Measurements from ENCODE around the gene RFESD. TPM values are rescaled to one million over a fixed set of nuclear protein-coding genes. Genes with fewer than 3 reads are reported as not detected.

RFESD gene
- total RNA-seq: 10 to 100 TPM in 1 of 2 donors, 1 to 10 TPM in 1; 1.1 to 98.0 TPM
- 1 to 10 TPM; 1.1 to 1.8 TPM for polyA plus RNA-seq

GRCh38 chr5:95646569-95647431 is at the start of gene RFESD:
RFESD (plus strand) TSS chr5:95646777; CDS start chr5:95652272, 5,495 bp downstream.
- TF ChIP-seq HNF4G (IDR thresholded peaks at IDR 0.05) (no peak), HNF4A (conservative IDR thresholded peaks at IDR 0.05) (peak in 1 of 2 donors; percentile 53), FOXA2 (IDR thresholded peaks at IDR 0.05) (peak; percentile 56), GABPA (IDR thresholded peaks at IDR 0.05 in 1 of 2, conservative IDR thresholded peaks at IDR 0.05 in 1 of 2) (peak; percentile 57 to 86), JUND (IDR thresholded peaks at IDR 0.05) (peak; percentile 48 to 64), CTCF (IDR thresholded peaks at IDR 0.05; ENCODE audit: low read depth, low read length, missing input control) (no peak), SP1 (IDR thresholded peaks at IDR 0.05) (peak; percentile 97), RAD21 (IDR thresholded peaks at IDR 0.05) (peak in 1 of 2 donors; percentile 44), RXRA (IDR thresholded peaks at IDR 0.05) (peak; percentile 41 to 67), FOXA1 (IDR thresholded peaks at IDR 0.05) (no peak), EGR1 (IDR thresholded peaks at IDR 0.05; ENCODE audit: low read depth in 2 of 2) (peak; percentile 46 to 81), TAF1 (conservative IDR thresholded peaks at IDR 0.05) (peak; percentile 63), NR2F2 (IDR thresholded peaks at IDR 0.05) (no peak), YY1 (IDR thresholded peaks at IDR 0.05) (peak; percentile 81), ATF3 (IDR thresholded peaks at IDR 0.05) (no peak), REST (IDR thresholded peaks at IDR 0.05) (peak; percentile 81)
- TF ChIP-seq, protein P1, sequence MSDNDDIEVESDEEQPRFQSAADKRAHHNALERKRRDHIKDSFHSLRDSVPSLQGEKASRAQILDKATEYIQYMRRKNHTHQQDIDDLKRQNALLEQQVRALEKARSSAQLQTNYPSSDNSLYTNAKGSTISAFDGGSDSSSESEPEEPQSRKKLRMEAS (IDR thresholded peaks at IDR 0.05): peak; percentile 34
- TF ChIP-seq, protein P2, sequence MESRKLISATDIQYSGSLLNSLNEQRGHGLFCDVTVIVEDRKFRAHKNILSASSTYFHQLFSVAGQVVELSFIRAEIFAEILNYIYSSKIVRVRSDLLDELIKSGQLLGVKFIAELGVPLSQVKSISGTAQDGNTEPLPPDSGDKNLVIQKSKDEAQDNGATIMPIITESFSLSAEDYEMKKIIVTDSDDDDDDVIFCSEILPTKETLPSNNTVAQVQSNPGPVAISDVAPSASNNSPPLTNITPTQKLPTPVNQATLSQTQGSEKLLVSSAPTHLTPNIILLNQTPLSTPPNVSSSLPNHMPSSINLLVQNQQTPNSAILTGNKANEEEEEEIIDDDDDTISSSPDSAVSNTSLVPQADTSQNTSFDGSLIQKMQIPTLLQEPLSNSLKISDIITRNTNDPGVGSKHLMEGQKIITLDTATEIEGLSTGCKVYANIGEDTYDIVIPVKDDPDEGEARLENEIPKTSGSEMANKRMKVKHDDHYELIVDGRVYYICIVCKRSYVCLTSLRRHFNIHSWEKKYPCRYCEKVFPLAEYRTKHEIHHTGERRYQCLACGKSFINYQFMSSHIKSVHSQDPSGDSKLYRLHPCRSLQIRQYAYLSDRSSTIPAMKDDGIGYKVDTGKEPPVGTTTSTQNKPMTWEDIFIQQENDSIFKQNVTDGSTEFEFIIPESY (IDR thresholded peaks at IDR 0.05): peak; percentile 60
- WGBS: under 1% methylated on average over 60 of the region's 60 CpGs
- Histone ChIP-seq H3K36me3 (ENCODE audit: control insufficient read depth in 4 of 4, insufficient read depth in 3 of 4, low read depth in 1 of 4, low read length in 3 of 4) (no peaks in the 10 kb centered on the region), H3K9ac (ENCODE audit: low read depth in 1 of 2, low read length in 2 of 2) (peak within 1 kb of the TSS; percentile 84 to 88), H3K27me3 (ENCODE audit: control insufficient read depth in 4 of 4, insufficient read depth in 4 of 4, low read length in 3 of 4) (no peaks in the 10 kb centered on the region), H3K9me3 (ENCODE audit: control insufficient read depth in 4 of 4, low read length in 3 of 4) (no peaks in the 10 kb centered on the region), H3K27ac (ENCODE audit: low read depth in 1 of 2, low read length in 2 of 2) (peak within 1 kb of the TSS; percentile 91 to 99), H3K4me1 (ENCODE audit: control insufficient read depth in 4 of 4, insufficient read depth in 4 of 4, low read length in 3 of 4) (peaks cover 9 to 40% (median 26%) of the 10 kb centered on the region in 4 donors), H3K4me3 (ENCODE audit: low read depth in 1 of 3, low read length in 3 of 3) (peak within 1 kb of the TSS; percentile 16 to 70 (median 42))
- peak; percentile 98 for DNase-seq (ENCODE audit: low spot score)

All from liver (tissue), 9 donors.